Ishikawa (cell line): Measurements from ENCODE around the gene EIF2B4.

Experiments
- CEBPB ChIP-seq: IDR thresholded peaks from 2 replicates; pipeline ENCODE4 v1.6.1; 2012
- CREB1 ChIP-seq: IDR thresholded peaks from 2 replicates; pipeline ENCODE4 v1.6.1; 2012; ENCODE audit warnings: low read depth
- EGR1 ChIP-seq: IDR thresholded peaks from 2 replicates; pipeline ENCODE4 v1.6.1; 2012
- EP300 ChIP-seq: IDR thresholded peaks from 2 replicates; pipeline ENCODE4 v1.6.1; 2012; ENCODE audit warnings: borderline replicate concordance
- RAD21 ChIP-seq: IDR thresholded peaks from 2 replicates; pipeline ENCODE4 v1.6.1; 2012; ENCODE audit warnings: low read depth
- REST ChIP-seq: IDR thresholded peaks from 2 replicates; pipeline ENCODE4 v1.6.1; 2012; ENCODE audit warnings: low read depth, mild to moderate bottlenecking
- TAF1 ChIP-seq: IDR thresholded peaks from 2 replicates; pipeline ENCODE4 v1.6.1; 2012; ENCODE audit warnings: low read depth, mild to moderate bottlenecking
- TEAD4 ChIP-seq: IDR thresholded peaks from 2 replicates; pipeline ENCODE4 v1.6.1; 2012
- YY1 ChIP-seq: IDR thresholded peaks from 2 replicates; pipeline ENCODE4 v1.6.1; 2012; ENCODE audit warnings: low read depth
- TF ChIP-seq, protein P1 (sequence below): IDR thresholded peaks from 2 replicates; pipeline ENCODE4 v1.6.1; 2012

DNA sequence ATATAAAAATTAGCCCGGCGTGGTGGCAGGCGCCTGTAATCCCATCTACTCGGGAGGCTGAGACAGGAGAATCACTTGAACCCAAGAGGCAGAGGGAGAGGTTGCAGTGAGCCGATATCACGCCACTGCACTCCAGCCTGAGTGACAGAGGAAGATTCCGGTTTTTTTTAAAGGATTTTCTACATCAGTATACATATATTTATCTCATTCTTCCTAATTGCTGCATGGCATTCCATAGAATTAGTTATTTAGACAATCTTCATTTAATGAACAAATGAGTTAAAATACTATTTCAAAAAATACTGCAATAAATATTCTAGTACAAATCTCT, 15.6 kb downstream of the EIF2B4 start:
- no peak for TF ChIP-seq CREB1
- no peak for TF ChIP-seq TEAD4
- TF ChIP-seq REST = no peak
- TF ChIP-seq TAF1 = no peak
- TF ChIP-seq RAD21 = no peak
- no peak for TF ChIP-seq EGR1
- TF ChIP-seq CEBPB = no peak
- TF ChIP-seq YY1 = no peak
- no peak for TF ChIP-seq EP300
- TF ChIP-seq, protein P1, sequence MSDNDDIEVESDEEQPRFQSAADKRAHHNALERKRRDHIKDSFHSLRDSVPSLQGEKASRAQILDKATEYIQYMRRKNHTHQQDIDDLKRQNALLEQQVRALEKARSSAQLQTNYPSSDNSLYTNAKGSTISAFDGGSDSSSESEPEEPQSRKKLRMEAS = no peak
